Subcutaneous adipose tissue (tissue), 4 donors: ENCODE results near the gene NR2E1. TPM values are rescaled to one million over a fixed set of nuclear protein-coding genes. Genes with fewer than 3 reads are reported as not detected.

ENCODE experiments used
- CTCF ChIP-seq: fragments of 450-650 bp; IDR thresholded peaks from one replicate; pipeline ENCODE4 v1.5.1; 2016; ENCODE audit warnings: low read depth, mild to moderate bottlenecking, control low read depth, antibody characterized with exemption, moderate library complexity
- total RNA-seq, 4 donors: library from RNA; depleted of rRNA; stranded (reverse); fragments of >200 nt; gene quantifications; one replicate each; pipeline ENCODE4 v1.1.0, GENCODE V29; 2016

Gene NR2E1
- total RNA-seq, result not detected

DNA sequence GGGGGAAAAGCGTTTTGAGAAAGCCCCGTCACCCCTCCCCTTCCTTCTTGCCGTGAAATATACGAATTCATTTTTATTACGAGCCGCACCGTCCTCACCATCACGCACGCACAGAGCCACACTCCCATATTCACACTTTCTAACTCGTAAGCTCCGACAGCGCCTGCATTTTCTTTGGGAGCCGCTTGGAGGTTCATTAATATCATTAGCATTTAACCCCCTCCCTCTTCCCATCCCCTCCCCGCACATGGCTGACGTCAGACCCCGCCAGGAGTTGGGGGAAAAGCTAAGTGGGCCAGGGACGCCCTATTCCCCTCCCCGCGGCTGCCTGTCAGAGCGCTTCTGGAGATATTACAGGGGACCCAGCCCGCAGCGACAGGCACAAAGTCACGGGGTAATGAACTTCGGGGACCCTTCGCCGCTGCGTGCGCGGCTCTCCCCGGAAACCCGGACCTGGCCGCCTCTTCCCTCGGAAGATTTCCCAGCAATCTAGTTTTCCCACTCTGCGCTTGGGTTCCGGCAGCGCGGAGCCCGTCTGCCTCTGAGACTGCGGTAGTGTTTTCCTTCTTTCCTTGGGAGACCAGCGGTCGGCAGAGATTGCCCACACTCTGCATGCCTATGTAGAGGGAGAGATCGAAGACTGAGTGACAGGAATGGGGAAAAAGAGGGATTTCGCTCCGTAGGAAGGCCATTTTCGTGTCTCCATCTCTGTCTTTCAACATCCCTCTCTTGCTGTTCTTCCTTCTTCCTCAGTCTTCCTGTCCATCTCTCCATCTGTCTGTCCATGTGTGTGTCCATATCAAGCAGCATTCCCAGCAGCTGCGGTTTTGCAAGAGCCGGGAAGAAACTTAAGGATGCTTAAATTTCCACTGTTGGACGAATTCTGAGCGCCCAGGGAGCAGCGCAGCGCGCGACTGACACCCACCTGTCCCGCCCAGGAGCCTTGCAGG, at the start of gene NR2E1:
Gene NR2E1, plus strand, starts transcription at position 309 of the 950 bp plus-strand sequence. CDS start 744 bp downstream, outside the sequence.
- TF ChIP-seq CTCF, result no peak

GRCh38 chr6:108116546-108117426, 49.0 kb upstream of the NR2E1 start:
- no peak for TF ChIP-seq CTCF

- no peak for TF ChIP-seq CTCF
Observed at GRCh38 chr6:108117427-108118358, 48.1 kb upstream of the NR2E1 start.

- TF ChIP-seq CTCF, result no peak
Observed at GRCh38 chr6:108118359-108118724, 47.5 kb upstream of the NR2E1 start.

DNA sequence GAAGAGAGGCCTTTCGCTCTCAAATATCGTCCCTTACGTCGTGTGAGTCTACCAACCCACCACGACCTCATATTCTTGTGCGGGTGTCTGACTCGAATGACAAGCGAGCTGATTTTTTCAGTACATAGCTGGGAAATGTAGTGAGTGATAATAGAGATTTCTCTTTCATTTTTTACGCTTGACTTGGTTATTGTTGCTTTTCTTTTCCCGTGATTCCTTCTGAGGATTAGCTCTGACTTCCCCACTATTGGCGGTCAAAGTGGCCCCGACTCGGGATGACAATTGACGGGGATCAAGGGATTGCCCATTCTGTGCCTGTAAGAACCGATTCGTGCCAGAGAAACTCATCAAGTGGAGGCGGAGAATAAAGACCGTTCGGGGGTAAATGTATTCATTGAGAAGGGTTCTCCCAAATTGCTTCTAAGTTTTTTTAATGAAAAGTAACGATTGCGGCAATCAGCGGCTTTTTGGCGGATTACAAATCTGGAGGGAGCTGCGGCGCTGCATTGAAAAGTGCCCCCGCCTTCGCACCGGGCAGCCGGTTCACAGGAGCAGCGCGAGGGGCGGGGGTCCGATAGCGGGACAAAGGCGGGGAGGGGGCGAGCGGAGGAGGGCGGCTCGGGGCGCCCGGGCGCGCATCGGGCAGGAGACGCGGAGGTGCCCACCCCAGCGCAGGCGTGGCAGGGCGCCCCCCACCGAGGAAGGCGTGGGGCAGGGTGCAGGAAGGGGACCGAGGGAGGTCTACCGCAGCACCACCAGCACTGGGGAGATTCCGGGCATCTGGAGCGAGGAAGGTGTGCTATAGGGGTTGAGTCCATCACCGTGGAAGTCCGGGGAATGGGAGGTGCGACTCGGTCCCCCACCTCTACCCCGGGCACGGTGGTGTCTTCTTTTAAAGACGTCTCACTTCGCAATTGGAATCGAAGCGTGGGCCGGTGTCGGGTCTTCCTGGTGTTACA, 46.7 kb upstream of the NR2E1 start:
- TF ChIP-seq CTCF, result no peak

DNA sequence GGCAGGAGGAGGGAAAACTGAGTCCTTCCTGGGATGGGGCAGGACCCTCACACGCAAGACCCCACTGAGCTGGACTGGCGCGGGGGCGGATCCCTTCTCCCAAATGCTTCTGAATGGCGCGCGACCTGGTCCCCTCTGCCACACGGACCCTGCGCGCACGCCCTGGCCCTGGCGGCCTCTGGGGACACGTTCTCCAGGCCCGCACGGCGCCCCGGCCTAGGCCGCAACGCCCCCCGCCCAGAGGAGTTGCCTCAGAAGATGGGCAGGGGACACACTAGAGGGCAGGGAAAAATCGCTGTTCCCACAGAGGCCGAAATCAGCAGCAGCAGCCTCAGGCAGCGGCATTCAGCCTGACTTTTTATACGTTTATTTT, 46.1 kb upstream of the NR2E1 start:
- TF ChIP-seq CTCF, result no peak
